B cell (primary cell): Measurements from ENCODE around the gene MYOZ2.

Experiments
- EZH2 ChIP-seq: IDR thresholded peaks from 2 replicates; pipeline ENCODE4 v1.6.1; 2012; ENCODE audit warnings: borderline replicate concordance, low read depth, mild to moderate bottlenecking, moderate library complexity, low read length; ENCODE audit not compliant: insufficient read depth, poor library complexity, severe bottlenecking
- TF ChIP-seq, protein P1 (sequence below): fragments of 200-600 bp; IDR thresholded peaks from one replicate; pipeline ENCODE4 v1.8.0; 2022; ENCODE audit warnings: antibody characterized with exemption, mild to moderate bottlenecking

DNA sequence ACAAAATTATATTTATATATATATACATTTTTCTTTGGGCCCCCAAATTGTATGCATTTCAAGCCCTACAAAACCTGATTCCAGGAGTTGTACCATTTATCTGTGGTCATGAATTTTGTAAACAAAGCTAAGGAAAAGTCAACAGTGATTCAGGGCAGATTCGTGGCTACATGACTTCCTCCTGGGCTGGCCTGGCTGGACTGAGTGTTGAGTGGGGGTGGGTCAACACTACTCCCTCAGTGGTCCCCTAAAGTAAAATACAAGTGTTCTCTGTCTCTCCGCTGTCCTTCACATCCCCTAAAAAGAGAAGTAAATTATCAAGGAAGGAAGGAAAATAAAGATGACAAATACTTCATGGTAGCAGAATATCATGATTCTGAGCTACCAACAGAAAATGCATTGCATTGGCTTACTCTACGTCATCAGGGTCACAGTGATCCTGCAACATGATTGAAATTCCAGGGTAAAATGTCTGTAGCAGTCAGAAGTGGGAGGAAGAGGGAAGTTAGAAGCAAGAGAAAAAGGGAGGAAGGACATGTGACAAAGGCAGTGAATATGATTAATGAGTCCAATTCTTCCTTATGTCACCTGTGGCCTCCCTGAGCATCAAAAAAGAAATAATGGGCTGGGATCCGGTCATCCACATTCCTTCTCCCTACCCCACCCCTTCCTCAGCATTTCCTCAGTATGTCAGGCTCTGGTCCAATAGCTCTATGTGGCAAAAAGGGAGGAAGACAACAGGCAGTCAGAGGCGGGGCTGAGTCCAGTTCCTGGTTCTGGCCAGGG, 42.4 kb upstream of the MYOZ2 start:
- TF ChIP-seq, protein P1, sequence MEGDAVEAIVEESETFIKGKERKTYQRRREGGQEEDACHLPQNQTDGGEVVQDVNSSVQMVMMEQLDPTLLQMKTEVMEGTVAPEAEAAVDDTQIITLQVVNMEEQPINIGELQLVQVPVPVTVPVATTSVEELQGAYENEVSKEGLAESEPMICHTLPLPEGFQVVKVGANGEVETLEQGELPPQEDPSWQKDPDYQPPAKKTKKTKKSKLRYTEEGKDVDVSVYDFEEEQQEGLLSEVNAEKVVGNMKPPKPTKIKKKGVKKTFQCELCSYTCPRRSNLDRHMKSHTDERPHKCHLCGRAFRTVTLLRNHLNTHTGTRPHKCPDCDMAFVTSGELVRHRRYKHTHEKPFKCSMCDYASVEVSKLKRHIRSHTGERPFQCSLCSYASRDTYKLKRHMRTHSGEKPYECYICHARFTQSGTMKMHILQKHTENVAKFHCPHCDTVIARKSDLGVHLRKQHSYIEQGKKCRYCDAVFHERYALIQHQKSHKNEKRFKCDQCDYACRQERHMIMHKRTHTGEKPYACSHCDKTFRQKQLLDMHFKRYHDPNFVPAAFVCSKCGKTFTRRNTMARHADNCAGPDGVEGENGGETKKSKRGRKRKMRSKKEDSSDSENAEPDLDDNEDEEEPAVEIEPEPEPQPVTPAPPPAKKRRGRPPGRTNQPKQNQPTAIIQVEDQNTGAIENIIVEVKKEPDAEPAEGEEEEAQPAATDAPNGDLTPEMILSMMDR, result no peak
- no peak for TF ChIP-seq EZH2
